Activated CD4-positive, CD25-positive, alpha-beta regulatory T cell treated with anti-CD3 and anti-CD28 coated beads, Interleukin-2, amount 50 U/mL, for 72 hours (primary cell): ENCODE data around the gene CD47.
A peak's percentile ranks its signal among the peaks of the same experiment; 100 is the strongest.

Source experiments
- DNase-seq: peaks from one replicate; pipeline ENCODE4 v3.0.0; 2021

Gene CD47

GRCh38 chr3:108090049-108090700 is 656 bp downstream of the CD47 start:
- peak; percentile 65 for DNase-seq

GRCh38 chr3:108089579-108089978 is 1.3 kb downstream of the CD47 start:
- no peak for DNase-seq

- DNase-seq = no peak
These were observed 2.1 kb downstream of the CD47 start for GRCh38 chr3:108088697-108089096.

GRCh38 chr3:108088146-108088545 is 2.7 kb downstream of the CD47 start:
- DNase-seq = no peak

DNA sequence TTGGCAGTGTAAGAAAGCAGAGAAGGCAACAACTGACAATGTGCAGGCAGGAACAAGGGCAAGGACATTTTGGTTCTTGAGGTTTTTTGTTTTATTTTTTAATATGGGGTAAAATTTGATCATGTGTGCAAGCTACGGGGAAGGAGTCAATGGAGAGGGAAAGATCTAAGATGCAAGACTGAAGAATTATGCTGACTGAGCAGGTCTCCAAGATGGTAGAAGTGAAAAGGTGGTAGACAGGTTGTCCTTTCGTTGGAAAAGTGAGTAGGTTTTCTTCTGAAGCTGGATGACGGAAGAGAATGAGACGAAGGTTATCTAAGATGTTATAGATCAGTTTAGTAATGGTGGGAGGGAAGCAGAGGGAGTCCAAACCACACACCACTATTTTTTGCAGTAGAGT is 4.2 kb downstream of the CD47 start:
- no peak for DNase-seq

DNA sequence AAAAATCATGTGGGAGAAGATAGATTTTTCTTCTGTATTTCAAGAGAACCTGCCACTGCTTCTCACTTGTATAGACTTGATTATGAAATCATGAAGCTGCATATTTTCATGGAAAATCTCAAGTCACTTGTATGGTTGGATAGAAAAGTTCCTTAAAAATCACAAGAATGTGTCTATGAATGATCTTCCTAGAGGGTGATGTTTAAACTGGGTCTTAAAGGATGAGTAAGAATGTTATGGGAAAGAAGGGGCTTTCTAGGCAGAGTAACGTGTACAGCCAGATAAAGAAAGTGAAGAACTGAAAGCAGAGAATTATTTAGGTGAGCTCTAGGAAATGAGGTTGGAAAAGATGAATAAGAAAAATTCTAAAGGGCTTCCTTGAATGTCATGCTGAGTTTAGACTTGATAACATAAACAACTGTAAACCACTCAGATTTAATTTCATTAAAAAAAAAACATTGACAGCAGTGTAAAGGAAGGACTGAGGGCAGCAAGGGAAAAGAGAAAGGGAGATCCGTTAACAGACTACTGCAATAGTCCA is 5.0 kb downstream of the CD47 start:
- DNase-seq = no peak

DNA sequence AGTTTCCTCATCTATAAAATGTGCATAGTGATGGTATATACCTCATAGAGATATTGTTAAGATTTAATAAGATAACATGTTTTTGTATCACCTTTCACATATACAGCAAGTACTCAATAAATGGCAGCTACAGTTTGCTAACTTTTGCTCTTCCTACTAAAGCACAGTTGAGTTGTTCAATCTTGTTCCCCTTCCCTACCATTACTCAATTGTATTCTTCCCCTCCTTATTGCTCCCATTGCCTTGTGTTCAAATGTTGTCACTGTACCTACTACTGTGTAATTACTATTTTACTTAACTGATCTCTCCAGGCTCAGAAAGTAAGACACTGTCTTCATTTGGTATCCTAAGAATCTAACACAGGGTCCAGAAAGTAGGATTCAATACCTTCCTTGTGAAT is 5.5 kb downstream of the CD47 start:
- DNase-seq = no peak

GRCh38 chr3:108079877-108080276 is 11.0 kb downstream of the CD47 start:
- no peak for DNase-seq

- no peak for DNase-seq
These were observed 11.8 kb downstream of the CD47 start for GRCh38 chr3:108079043-108079442.

DNA sequence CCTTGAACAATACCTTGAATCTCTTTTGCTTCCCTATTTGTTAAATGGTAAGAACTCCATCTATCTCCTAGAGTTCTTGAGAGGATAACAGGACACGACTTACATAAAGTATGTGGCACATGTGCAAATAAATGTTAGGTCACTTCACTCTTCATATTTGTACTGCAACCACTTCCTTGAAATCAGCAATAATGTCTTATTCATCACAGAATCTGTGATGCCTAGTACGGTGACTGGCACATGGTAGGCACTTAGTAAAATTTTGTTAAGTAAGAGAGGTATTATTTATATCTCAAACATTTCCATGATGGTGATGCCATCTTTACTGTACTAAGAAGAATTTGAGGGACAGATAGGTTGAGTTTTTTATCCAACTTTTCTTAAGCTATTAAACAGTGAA is 14.3 kb downstream of the CD47 start:
- DNase-seq = no peak

- DNase-seq = no peak
These were observed 16.9 kb downstream of the CD47 start for GRCh38 chr3:108073764-108074431.

- DNase-seq = no peak
These were observed 19.5 kb downstream of the CD47 start for GRCh38 chr3:108071368-108071767.

- no peak for DNase-seq
These were observed 20.5 kb downstream of the CD47 start for GRCh38 chr3:108070356-108070755.

DNA sequence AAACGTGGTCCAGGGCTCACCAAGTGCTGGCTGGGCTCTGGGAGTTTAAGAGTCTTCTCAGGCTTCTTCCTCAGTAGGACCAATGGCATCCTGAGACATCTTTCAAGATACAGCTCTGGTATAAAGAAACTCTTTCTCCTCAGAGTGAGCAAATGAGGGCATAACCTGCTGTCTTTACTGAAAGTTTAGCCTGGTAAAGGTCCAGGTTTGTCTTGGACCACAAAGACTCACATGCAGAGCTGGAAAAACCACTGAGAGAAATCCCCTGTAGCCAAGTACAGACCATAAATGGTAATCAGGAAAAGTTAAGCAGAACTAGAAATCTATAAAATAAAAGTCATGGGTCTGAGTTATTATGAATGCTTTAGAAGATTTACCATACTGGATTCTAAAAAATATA is 23.1 kb downstream of the CD47 start:
- DNase-seq = no peak

DNA sequence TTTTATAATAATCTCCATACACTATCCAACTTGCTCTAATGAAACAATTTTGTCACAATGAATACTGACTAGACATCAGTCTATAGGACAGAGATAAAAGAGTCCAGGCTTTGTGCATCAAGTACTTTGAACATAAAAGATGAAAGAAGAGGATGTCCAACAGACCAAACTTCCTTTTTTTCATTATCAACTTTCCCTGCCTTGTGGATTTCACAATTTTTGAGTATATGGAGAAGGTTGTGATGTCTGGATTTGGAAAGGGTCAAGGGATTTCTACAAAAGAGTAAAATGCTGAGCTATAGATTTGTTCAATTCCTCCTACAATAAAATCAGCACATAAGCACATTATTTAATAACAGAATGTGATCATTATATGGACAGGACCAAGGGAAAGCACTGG is 25.7 kb downstream of the CD47 start:
- no peak for DNase-seq

- DNase-seq = no peak
These were observed 26.4 kb downstream of the CD47 start for GRCh38 chr3:108064293-108064887.

GRCh38 chr3:108062051-108062450 is 28.8 kb downstream of the CD47 start:
- DNase-seq = no peak

GRCh38 chr3:108060331-108060730 is 30.5 kb downstream of the CD47 start:
- DNase-seq = no peak

GRCh38 chr3:108055931-108056330 is 34.9 kb downstream of the CD47 start:
- DNase-seq = no peak

GRCh38 chr3:108054935-108055334 is 35.9 kb downstream of the CD47 start:
- DNase-seq = no peak

DNA sequence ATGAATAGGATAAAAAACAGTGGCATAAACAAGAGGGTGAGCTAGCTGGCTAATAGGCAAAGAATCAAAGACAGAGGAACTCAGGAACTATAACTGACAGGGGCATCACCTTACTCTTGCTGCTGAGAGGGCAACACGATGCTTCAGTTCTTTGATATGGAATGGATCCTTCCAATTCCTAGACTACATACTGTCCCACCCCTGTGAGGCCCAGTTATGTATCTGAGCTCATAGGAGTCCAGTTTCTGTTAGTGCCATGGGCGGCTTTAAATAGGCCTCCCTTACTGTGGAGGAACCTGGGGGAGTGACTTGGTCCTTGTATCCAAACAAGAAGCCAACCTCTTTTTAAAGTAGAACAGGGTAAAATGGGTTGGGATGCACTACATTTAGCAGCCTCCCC is 37.3 kb downstream of the CD47 start:
- no peak for DNase-seq

DNA sequence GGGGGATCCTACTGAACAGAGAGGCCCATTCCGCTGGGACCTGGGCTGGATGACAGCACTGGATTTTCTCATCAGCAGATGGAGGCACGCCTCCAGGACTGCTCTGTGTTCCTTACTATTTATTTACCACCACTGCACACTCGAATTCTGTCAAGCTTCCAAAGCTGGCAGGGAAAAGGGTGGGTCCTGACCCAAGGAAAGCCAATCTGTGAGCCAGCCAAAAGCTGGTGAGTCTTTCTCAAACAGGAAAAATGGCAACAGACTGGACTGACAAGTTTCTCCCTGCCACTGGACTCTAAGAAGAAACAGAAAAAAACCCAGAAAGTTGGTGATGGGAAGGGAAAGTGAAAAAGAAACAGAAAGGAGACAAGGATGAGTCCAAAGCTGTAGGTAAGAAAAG is 37.8 kb downstream of the CD47 start:
- no peak for DNase-seq

DNA sequence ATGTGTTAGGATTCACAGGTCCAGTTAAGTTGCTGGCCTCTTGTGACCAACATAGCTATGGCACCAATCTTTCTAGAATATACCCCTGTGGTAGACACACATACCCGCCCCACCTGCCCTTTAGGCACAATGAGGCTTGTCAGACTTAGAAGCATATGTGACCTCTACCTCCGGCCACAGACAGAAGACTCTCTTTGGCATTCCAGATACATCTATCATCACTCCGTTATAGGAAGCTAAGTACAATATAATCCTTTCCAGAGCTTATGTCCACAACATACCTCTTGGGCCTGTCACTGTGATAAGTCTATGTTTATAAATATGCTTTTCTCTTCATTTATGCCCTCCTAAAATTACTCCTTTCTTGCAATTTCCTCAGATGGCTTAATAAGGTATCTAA is 39.8 kb downstream of the CD47 start:
- no peak for DNase-seq

DNA sequence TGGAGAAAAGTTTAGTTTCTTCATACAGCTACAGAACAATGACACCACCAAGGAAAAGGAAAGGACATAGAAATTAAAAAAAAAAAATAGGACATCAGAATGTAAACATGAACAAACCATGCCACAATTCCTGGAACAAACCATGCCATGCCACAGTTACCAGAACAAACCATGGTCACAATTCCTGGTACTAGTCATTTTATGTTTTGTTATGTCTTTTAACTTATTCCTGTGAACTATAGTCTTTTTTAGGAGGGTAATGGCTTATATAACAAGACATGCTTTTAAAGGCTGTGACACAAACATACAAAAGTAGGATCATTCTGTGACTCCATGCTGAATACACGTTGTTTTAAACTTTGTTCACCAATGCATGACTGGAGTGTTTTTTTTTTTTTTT is 42.8 kb downstream of the CD47 start:
- DNase-seq = no peak
